ACC112 (cell line): ENCODE results near the gene PCBP1.
A peak's percentile ranks its signal among the peaks of the same experiment; 100 is the strongest.

Experiments
- H2AFZ ChIP-seq: fragments of 200-600 bp; sonication (generic); one replicate; pipeline ENCODE4 v1.6.0; 2017; ENCODE audit warnings: antibody characterized with exemption, low read length; ENCODE audit not compliant: unreplicated experiment
- H3K27ac ChIP-seq: fragments of 200-600 bp; sonication (generic); 2 replicates; pipeline ENCODE4 v1.5.1; 2014; ENCODE audit warnings: low read depth, mild to moderate bottlenecking, antibody characterized with exemption, low read length, moderate library complexity
- H3K27me3 ChIP-seq: fragments of 200-600 bp; sonication (generic); 2 replicates; pipeline ENCODE4 v1.6.1; 2014; ENCODE audit warnings: mild to moderate bottlenecking, antibody characterized with exemption, low read length, moderate library complexity, mixed read lengths; ENCODE audit not compliant: insufficient read depth
- H3K36me3 ChIP-seq: fragments of 200-600 bp; sonication (generic); 2 replicates; pipeline ENCODE4 v1.6.1; 2016; ENCODE audit warnings: mild to moderate bottlenecking, antibody characterized with exemption, low read length, moderate library complexity, mixed read lengths; ENCODE audit not compliant: insufficient read depth
- H3K4me1 ChIP-seq: fragments of 200-600 bp; sonication (generic); one replicate; pipeline ENCODE4 v1.6.1; 2016; ENCODE audit warnings: low read length, mixed read lengths; ENCODE audit not compliant: insufficient read depth, unreplicated experiment, control insufficient read depth
- H3K4me3 ChIP-seq: fragments of 200-600 bp; sonication (generic); 2 replicates; pipeline ENCODE4 v1.5.1; 2014; ENCODE audit warnings: mild to moderate bottlenecking, low read depth, low read length
- H3K79me2 ChIP-seq: fragments of 200-600 bp; sonication (generic); one replicate; pipeline ENCODE4 v1.6.0; 2016; ENCODE audit warnings: low read length; ENCODE audit not compliant: control insufficient read depth, unreplicated experiment, insufficient read depth

PCBP1 gene

GRCh38 chr2:70086838-70087701 is at the start of gene PCBP1:
TSS of gene PCBP1 (plus strand) at chr2:70087477. CDS start at chr2:70087744, 267 bp downstream.
- Histone ChIP-seq H3K27me3 (no peaks in the 10 kb centered on the region), H3K36me3 (peaks cover 25% of the 10 kb centered on the region), H3K27ac (peak within 1 kb of the TSS; percentile 100), H2AFZ (peak within 1 kb of the TSS; percentile 97), H3K4me3 (peak within 1 kb of the TSS; percentile 95), H3K4me1 (peaks cover 33% of the 10 kb centered on the region), H3K79me2 (peaks cover 40% of the 10 kb centered on the region)

GRCh38 chr2:70039366-70039765 is 47.9 kb upstream of the PCBP1 start:
- H3K27me3 ChIP-seq: no peaks in the 10 kb centered on the region
- peaks cover 16% of the 10 kb centered on the region for H3K4me1 ChIP-seq
- no peaks in the 10 kb centered on the region for H3K79me2 ChIP-seq
- H2AFZ ChIP-seq: no peak overlapping the region
- no peak overlapping the region for H3K4me3 ChIP-seq
- H3K27ac ChIP-seq: no peak overlapping the region
- H3K36me3 ChIP-seq: no peaks in the 10 kb centered on the region

- Histone ChIP-seq H3K4me3 (no peak overlapping the region), H3K27me3 (no peaks in the 10 kb centered on the region), H2AFZ (no peak overlapping the region), H3K27ac (no peak overlapping the region), H3K79me2 (no peaks in the 10 kb centered on the region), H3K4me1 (peaks cover 5% of the 10 kb centered on the region), H3K36me3 (no peaks in the 10 kb centered on the region; the same call in 1 of the 2 replicates)
Observed at GRCh38 chr2:70041663-70042062, 45.6 kb upstream of the PCBP1 start.

GRCh38 chr2:70042246-70042645 is 45.0 kb upstream of the PCBP1 start:
- Histone ChIP-seq H2AFZ (no peak overlapping the region), H3K79me2 (no peaks in the 10 kb centered on the region), H3K36me3 (no peaks in the 10 kb centered on the region; the same call in 1 of the 2 replicates), H3K4me3 (no peak overlapping the region), H3K27me3 (no peaks in the 10 kb centered on the region), H3K27ac (no peak overlapping the region), H3K4me1 (peaks cover 5% of the 10 kb centered on the region)

GRCh38 chr2:70043252-70043875 is 43.9 kb upstream of the PCBP1 start:
- Histone ChIP-seq H3K4me1 (peaks cover 5% of the 10 kb centered on the region), H3K4me3 (no peak overlapping the region), H2AFZ (no peak overlapping the region), H3K36me3 (no peaks in the 10 kb centered on the region; the same call in 1 of the 2 replicates), H3K79me2 (no peaks in the 10 kb centered on the region), H3K27me3 (no peaks in the 10 kb centered on the region), H3K27ac (no peak overlapping the region)

- no peaks in the 10 kb centered on the region; the same call in 1 of the 2 replicates for H3K36me3 ChIP-seq
- H3K79me2 ChIP-seq: no peaks in the 10 kb centered on the region
- no peaks in the 10 kb centered on the region for H3K27me3 ChIP-seq
- no peak overlapping the region for H3K4me3 ChIP-seq
- no peak overlapping the region for H2AFZ ChIP-seq
- H3K27ac ChIP-seq: no peak overlapping the region
- H3K4me1 ChIP-seq: peaks cover 5% of the 10 kb centered on the region
Observed at GRCh38 chr2:70044290-70045040, 42.8 kb upstream of the PCBP1 start.

GRCh38 chr2:70045405-70045804 is 41.9 kb upstream of the PCBP1 start:
- H3K27ac ChIP-seq: no peak overlapping the region
- H3K4me1 ChIP-seq: peaks cover 5% of the 10 kb centered on the region
- H3K79me2 ChIP-seq: no peaks in the 10 kb centered on the region
- no peaks in the 10 kb centered on the region for H3K27me3 ChIP-seq
- H3K36me3 ChIP-seq: no peaks in the 10 kb centered on the region; the same call in 1 of the 2 replicates
- H3K4me3 ChIP-seq: no peak overlapping the region
- no peak overlapping the region for H2AFZ ChIP-seq

GRCh38 chr2:70045932-70046331 is 41.3 kb upstream of the PCBP1 start:
- Histone ChIP-seq H3K27ac (no peak overlapping the region), H3K4me1 (peaks cover 5% of the 10 kb centered on the region), H2AFZ (no peak overlapping the region), H3K79me2 (no peaks in the 10 kb centered on the region), H3K27me3 (no peaks in the 10 kb centered on the region), H3K4me3 (no peak overlapping the region), H3K36me3 (no peaks in the 10 kb centered on the region; the same call in none of the 2 replicates)

GRCh38 chr2:70046534-70046933 is 40.7 kb upstream of the PCBP1 start:
- Histone ChIP-seq H3K36me3 (no peaks in the 10 kb centered on the region; the same call in none of the 2 replicates), H3K79me2 (no peaks in the 10 kb centered on the region), H3K4me3 (no peak overlapping the region), H2AFZ (no peak overlapping the region), H3K4me1 (peaks cover 4% of the 10 kb centered on the region), H3K27ac (no peak overlapping the region), H3K27me3 (no peaks in the 10 kb centered on the region)

- Histone ChIP-seq H3K79me2 (no peaks in the 10 kb centered on the region), H3K36me3 (no peaks in the 10 kb centered on the region; the same call in none of the 2 replicates), H3K27me3 (no peaks in the 10 kb centered on the region), H2AFZ (no peak overlapping the region), H3K27ac (no peak overlapping the region), H3K4me1 (no peaks in the 10 kb centered on the region), H3K4me3 (no peak overlapping the region)
Observed at GRCh38 chr2:70047451-70047850, 39.8 kb upstream of the PCBP1 start.
